Measurements from ENCODE around the gene ZC3H8.

ZC3H8 gene

DNA sequence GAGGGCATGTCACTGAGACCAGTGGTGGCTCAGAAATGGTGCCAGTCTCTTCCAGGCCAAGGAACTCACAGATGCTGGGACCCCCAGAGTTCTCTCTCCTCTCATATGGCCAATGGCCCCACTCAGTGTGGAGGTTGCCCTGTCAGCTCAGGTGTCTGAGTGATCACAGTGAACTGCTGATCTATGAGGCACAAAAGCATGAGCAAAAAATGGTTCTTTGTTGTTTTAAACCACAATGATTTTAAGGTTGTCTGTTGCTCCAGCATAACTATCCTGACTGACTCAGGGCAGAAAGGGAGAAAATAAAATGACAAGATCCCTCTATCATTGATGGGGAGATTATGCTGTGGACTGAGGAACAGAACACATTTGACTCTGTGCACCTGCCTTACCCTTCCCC, 58.9 kb downstream of the ZC3H8 start:
- no peak for DNase-seq (ENCODE audit: low read depth in 1 of 2, low spot score in 1 of 2)

GRCh38 chr2:112195167-112195766, 59.6 kb downstream of the ZC3H8 start:
- DNase-seq (ENCODE audit: low read depth in 1 of 2, low spot score in 1 of 2), result no peak

GRCh38 chr2:112194482-112194881, 60.4 kb downstream of the ZC3H8 start:
- DNase-seq (ENCODE audit: low read depth in 1 of 2, low spot score in 1 of 2), result no peak

GRCh38 chr2:112194028-112194427, 60.8 kb downstream of the ZC3H8 start:
- no peak for DNase-seq (ENCODE audit: low read depth in 1 of 2, low spot score in 1 of 2)

DNA sequence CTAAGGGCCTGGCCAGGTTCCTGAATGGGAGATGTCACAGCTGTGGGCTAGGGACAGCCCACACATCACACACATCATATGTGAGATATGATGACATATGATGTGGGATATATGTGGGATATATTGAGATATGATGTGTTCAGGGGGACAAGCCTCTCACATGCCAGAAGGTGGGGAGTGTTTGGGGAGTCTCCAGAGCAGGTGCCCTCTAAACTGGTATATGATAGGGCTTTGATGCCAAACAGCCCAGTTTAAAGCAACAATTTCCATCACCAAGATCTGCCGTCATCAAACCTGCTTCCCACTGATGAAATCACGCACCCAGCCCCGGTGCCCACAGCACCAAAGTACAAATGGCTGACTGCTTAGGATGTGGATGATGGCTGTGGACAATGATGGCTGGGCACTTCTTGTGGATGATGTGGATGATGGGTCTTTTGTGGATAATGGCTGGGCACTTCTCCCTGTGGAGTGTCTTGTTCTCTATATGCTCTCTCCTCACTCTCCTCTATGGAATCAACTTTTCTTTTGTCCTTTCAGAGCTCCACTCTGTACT, 65.8 kb downstream of the ZC3H8 start:
- DNase-seq (ENCODE audit: low read depth in 1 of 2, low spot score in 1 of 2), result no peak

GRCh38 chr2:112187805-112188596, 66.8 kb downstream of the ZC3H8 start:
- DNase-seq (ENCODE audit: low read depth in 1 of 2, low spot score in 1 of 2), result peak; percentile 55 to 60

- DNase-seq (ENCODE audit: low read depth in 1 of 2, low spot score in 1 of 2), result no peak
These were observed 67.7 kb downstream of the ZC3H8 start for GRCh38 chr2:112187046-112187715.

- no peak for DNase-seq (ENCODE audit: low read depth in 1 of 2, low spot score in 1 of 2)
These were observed 69.7 kb downstream of the ZC3H8 start for GRCh38 chr2:112185131-112185530.

GRCh38 chr2:112184121-112184520, 70.7 kb downstream of the ZC3H8 start:
- DNase-seq (ENCODE audit: low read depth in 1 of 2, low spot score in 1 of 2), result no peak

DNA sequence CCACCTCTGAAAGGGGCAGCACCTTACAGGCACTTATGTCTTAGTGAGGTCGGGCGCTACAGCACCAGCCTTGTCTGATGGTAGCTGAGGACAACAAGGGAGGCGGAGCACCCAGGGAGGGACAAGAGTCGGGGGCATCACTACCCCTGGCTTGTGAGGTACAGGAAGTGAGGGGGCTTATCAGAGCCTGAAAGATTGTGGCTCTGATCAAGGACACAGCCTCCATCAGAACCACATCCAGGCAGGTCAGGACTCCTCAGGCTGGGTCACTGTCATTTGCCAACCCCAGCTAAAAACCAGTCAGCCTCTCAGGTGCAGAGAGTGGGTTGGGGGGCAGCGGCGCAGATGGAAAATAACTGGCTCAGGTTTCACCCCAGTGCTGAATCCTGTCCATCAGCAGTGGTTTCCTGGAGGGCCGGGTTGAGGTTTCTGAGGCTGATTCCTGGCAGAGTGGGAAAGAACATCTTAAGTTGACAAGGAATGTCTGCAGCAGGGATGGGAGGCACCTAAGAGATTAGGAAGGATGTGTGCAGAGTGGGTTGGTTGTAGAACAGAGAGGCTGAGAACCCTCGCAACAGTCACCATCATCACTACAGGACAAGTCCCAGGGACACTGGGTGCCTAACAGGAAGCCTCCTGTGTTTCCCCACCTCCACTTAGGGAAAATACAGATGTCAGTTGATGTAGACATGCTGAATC, 71.4 kb downstream of the ZC3H8 start:
- DNase-seq (ENCODE audit: low read depth in 1 of 2, low spot score in 1 of 2), result no peak

DNA sequence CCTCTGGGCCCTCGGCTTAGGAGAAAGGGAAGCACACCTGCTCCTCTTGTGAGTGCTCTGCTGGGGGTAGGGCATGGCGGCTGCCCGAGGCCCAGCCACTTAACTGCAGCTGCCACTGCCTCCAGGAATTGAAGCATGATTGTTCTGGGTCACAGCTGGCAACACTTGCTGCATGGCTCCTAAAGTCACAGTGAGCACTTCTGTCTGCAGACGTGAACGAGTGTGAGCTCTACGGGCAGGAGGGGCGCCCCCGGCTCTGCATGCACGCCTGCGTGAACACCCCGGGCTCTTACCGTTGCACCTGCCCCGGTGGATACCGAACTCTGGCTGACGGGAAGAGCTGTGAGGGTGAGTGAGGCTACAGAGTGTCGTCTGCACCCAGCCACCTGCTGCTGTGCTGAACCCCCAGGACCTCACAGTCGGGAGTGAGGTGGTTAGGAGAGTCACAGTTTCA, 72.2 kb downstream of the ZC3H8 start:
- peak; percentile 31 to 36 for DNase-seq (ENCODE audit: low read depth in 1 of 2, low spot score in 1 of 2)

DNA sequence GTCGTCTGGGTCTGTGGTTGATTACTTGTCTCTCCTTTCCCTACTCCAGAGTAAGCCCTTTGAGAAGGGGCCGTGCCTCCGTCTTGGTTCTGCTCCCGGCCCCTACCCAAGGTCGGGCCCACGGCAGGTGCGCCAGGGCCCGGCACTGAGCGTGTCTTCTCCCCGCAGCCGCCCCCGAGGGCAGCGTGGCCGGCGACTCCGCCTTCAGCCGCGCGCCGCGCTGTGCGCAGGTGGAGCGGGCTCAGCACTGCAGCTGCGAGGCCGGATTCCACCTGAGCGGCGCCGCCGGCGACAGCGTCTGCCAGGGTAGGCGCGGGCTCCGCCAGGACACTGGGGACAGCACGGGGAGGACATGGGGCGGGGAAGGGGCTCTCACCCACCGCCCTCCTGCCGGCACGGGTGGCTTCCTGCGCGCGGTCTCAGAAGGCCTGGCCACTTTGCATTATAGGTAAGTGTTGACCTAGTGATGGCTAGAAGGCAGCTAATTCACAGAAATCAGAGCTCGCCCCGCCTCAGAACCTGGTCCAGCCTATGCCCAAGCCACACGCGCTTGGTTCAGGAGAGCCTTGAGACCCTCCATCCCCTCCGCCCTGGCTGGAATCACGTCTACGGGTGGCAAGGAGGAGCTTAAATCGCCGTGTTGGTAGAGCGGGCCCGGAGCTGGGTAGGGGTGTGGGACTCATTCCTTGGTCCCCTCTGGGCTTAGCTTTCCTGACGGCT, 73.1 kb downstream of the ZC3H8 start:
- DNase-seq (ENCODE audit: low read depth in 1 of 2, low spot score in 1 of 2), result peak; percentile 45 to 62

DNA sequence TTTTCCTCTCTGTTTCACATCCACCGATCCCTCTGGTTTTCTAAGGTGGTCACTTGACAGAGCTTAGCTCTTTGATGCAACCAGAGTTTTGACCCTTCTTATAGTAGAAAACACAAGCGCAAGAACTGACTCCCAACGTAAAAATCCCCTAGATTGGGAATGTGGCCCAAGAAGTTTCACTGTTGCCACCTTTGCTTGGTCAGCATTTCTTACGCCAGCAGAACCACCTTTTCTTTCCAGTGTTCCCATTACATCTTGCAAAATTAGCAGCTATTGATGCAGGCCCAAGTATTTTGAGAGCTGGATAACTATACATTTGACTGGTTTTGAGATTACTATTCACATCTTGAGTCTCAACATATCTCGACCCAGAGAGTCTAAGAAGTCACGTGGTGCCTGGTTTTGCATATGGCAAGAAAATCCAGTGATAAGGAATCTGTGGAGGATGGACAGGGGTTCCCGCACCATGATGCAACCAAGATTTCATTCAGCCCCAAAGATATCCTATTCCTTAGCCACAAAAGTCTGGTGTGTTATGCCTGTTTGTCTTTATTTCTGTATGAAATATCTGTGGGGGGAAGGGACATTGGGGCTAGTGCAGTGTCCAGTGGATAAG, 78.8 kb downstream of the ZC3H8 start:
- no peak for DNase-seq (ENCODE audit: low read depth in 1 of 2, low spot score in 1 of 2)

DNA sequence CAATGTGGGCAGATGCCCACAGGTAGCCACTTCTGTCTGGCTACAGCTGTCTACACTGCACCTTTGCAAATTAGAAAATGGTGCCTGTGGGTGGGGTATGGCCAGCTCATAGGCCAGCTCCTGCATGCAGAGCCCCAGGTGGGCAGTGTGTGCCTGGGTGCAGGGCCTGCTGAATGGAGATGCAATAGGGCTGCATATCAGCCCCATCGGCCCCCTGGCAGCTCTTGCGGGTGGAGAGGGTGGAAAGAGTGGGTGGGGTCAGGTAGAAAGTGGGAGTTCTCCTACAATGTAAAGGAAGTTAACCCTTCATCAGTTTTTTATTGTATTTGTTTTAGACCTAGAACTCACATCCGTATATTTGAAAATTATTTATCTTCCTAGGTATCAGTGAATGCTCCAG, 79.5 kb downstream of the ZC3H8 start:
- no peak for DNase-seq (ENCODE audit: low read depth in 1 of 2, low spot score in 1 of 2)

DNA sequence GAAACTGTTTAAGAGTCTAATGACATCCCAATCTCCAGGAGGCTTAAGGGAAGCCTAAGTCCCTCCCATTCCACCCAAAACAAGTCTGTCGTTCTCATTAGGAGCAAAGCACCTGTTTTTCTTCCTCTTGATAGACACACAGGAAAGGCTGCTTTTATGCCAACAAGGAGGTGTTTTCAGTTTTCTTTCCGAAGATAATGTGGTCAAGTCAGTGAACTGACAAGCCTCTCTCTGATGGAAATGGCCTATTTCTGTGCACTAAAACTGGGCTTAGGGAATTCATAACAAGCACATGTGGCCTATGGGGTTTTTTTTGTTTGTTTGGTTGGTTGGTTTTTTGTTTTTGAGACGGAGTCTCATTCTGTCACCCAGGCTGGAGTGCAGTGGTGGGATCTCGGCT, 80.5 kb downstream of the ZC3H8 start:
- DNase-seq (ENCODE audit: low read depth in 1 of 2, low spot score in 1 of 2), result no peak

DNA sequence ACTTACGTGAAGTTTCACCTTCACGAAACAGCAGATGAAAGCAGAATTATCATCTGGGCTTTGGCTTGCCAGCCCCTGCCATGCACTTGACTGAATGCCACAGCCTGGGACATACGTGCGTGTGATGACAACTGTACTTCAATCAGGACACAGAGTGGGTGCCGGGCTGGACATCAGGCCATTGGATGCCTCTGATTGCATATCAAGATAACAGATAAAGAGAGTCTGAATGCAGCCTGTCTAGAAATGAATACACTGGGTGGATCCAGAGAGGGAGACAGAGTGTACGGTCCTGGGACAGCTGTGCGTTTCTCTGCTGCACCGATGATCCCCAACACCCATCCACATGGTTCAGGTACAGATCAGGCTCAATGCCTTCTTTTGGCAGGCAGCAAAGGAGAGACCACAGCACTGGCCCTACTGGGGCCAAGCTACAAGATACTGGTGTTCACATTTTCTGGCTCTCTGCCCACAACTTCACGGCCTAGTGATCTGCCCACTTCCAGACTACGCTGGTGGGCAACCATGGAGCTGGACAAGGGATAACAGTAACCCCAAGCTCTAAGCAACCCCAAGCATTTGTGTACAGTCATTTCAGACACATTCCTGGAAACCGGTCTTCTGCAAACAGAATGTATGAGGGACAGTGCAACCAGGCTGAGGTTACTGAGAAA, 81.1 kb downstream of the ZC3H8 start:
- DNase-seq (ENCODE audit: low read depth in 1 of 2, low spot score in 1 of 2), result no peak

GRCh38 chr2:112170495-112170894, 84.3 kb downstream of the ZC3H8 start:
- no peak for DNase-seq (ENCODE audit: low read depth in 1 of 2, low spot score in 1 of 2)

GRCh38 chr2:112168422-112169124, 86.3 kb downstream of the ZC3H8 start:
- no peak for DNase-seq (ENCODE audit: low read depth in 1 of 2, low spot score in 1 of 2)

Measured in activated T-helper 1 cell treated with anti-CD3 and anti-CD28 coated beads, Interleukin-2, amount 50 U/mL, for 16 hours (primary cell).